GM19467 (cell line): Measurements from ENCODE around the gene SPATS2L.

ENCODE experiments used
- ATAC-seq: cut with Tn5 transposase; IDR thresholded peaks from one replicate; pipeline ENCODE4 v1.9.1; 2021; ENCODE audit warnings: mild to moderate bottlenecking, moderate library complexity; ENCODE audit not compliant: unreplicated experiment

Gene SPATS2L

GRCh38 chr2:200461846-200462710 lies 155.6 kb downstream of the SPATS2L start:
- no peak for ATAC-seq

- no peak for ATAC-seq
Measured at GRCh38 chr2:200463452-200463851, 157.0 kb downstream of the SPATS2L start.

- ATAC-seq = no peak
Measured at GRCh38 chr2:200466425-200467418, 160.2 kb downstream of the SPATS2L start.

GRCh38 chr2:200467806-200468681 lies 161.6 kb downstream of the SPATS2L start:
- ATAC-seq = no peak

- ATAC-seq = no peak
Measured at GRCh38 chr2:200469708-200470211, 163.3 kb downstream of the SPATS2L start.

GRCh38 chr2:200470230-200470629 lies 163.7 kb downstream of the SPATS2L start:
- no peak for ATAC-seq

GRCh38 chr2:200471324-200471848 lies 164.9 kb downstream of the SPATS2L start:
- peak; percentile 64 for ATAC-seq

GRCh38 chr2:200471928-200472645 lies 165.6 kb downstream of the SPATS2L start:
- peak; percentile 9 for ATAC-seq

GRCh38 chr2:200472853-200473464 lies 166.5 kb downstream of the SPATS2L start:
- ATAC-seq = no peak

GRCh38 chr2:200475795-200476194 lies 169.3 kb downstream of the SPATS2L start:
- ATAC-seq = no peak

GRCh38 chr2:200476836-200477235 lies 170.3 kb downstream of the SPATS2L start:
- no peak for ATAC-seq

GRCh38 chr2:200477667-200478131 lies 171.2 kb downstream of the SPATS2L start:
- no peak for ATAC-seq

GRCh38 chr2:200479692-200480265 lies 173.3 kb downstream of the SPATS2L start:
- ATAC-seq = no peak

GRCh38 chr2:200482194-200482593 lies 175.7 kb downstream of the SPATS2L start:
- peak; percentile 50 for ATAC-seq

GRCh38 chr2:200483729-200484198 lies 177.3 kb downstream of the SPATS2L start:
- peak; percentile 53 for ATAC-seq

GRCh38 chr2:200484934-200485333 lies 178.4 kb downstream of the SPATS2L start:
- no peak for ATAC-seq

- ATAC-seq = no peak
Measured at GRCh38 chr2:200486529-200486928, 180.0 kb downstream of the SPATS2L start.

GRCh38 chr2:200488169-200488568 lies 181.7 kb downstream of the SPATS2L start:
- no peak for ATAC-seq
